ENCODE results near the gene NME4.
A peak's percentile ranks its signal among the peaks of the same experiment; 100 is the strongest.
"Not testable (repeated sequence)": the region's sequence is repeated elsewhere in the genome, so short reads cannot be mapped to it uniquely, and the experiment has no call there.

Gene NME4

DNA sequence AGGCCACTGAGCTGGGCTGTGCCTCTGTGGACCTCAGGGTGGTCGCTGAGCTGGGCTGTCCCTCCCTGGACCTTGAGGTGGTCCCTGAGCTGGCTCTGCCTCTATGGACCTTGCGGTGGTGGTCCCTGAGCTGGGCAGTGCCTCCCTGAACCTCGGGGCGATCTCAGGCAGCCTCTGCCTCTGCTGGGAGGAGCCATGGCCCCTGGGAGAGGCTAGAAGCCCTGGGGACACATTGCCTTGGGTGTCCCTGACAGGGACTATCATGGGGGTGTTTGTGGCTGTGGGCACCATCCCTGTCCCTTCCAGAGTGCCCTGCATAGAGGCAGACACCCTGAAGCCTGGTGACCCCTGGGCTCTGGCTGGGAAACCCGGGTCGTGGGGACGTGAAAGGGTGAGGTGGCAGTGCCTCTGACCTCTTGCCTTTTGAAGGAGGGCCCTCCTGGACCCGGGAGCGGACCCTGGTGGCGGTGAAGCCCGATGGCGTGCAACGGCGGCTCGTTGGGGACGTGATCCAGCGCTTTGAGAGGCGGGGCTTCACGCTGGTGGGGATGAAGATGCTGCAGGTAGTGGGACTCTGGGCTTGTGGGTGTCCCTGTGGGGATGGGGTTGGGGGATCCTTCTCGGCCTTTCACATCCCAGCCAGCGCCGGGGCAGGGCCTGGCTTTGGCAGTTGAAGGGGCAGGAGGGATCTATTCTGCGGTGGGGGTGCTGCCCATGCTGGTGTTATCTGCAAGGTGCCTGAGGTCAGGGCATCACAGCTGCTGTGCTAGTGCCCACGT lies 1.8 kb downstream of the NME4 start:
- no peak for DNase-seq (ENCODE audit: low read depth)

- DNase-seq (ENCODE audit: low read depth): no peak
These were observed 2.5 kb downstream of the NME4 start for GRCh38 chr16:399340-400019.

DNA sequence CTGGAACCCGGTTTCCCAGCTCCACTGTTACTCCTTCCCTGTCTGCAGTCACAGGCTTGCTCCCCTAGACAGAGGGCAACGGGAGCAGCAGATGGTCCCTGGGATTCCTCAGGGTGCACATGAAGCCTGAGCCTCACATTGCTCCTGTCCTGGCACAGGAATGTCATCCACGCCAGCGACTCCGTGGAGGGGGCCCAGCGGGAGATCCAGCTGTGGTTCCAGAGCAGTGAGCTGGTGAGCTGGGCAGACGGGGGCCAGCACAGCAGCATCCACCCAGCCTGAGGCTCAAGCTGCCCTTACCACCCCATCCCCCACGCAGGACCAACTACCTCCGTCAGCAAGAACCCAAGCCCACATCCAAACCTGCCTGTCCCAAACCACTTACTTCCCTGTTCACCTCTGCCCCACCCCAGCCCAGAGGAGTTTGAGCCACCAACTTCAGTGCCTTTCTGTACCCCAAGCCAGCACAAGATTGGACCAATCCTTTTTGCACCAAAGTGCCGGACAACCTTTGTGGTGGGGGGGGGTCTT lies 3.1 kb downstream of the NME4 start:
- no peak for DNase-seq (ENCODE audit: low read depth)

- no peak for DNase-seq (ENCODE audit: low read depth)
These were observed 4.7 kb downstream of the NME4 start, which contains the start of gene DECR2 for GRCh38 chr16:401468-402348. Gene DECR2, plus strand, starts transcription at chr16:401885. Its CDS starts 79 bp downstream, at chr16:401964.

- DNase-seq (ENCODE audit: low read depth): no peak
These were observed 8.0 kb downstream of the NME4 start for GRCh38 chr16:404971-405486.

DNA sequence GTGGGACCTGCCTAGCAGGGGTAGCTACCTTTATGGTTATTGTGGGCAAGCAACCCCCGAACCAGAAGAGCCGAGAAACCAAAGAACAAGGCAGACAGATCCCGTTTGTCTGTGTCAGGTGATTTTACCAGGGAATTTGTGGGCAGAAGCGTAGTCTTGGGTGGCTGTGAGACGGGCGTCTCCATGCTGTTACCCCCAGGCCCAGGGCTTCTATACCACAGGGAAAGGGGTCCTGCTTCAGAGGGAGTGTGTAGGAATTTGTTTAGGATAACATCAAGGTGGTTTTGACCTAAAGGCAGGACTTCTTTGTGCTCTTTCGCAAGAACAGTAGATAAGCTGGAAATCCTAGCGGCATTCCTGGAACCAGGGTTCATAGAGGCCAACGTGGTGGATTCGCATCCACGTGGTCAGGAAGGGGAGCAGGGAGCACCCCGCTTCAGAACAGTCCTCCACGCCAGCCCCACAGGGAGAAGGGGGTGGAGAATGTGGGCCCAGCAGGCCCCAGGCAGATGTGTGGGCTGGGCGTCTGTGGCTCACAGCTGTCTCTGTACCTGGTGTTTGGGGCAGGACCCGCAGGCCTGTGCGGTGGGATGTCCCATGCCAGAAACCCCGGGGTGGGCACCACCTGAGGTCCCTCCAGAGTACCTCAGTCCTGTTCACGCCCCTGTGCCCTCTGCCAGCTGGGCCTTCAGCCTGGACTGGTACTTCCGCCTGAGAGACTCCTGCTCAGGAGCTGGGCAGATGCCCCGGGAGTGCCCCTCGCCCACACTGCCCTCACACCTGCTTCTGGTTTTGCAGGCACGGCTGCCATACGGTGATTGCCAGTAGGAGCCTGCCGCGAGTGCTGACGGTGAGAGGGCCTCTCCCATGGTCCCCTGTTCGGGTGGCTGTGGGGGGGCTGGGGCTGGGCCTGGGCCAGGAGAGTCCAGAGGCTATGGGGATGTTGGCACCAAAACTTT lies 8.8 kb downstream of the NME4 start:
- DNase-seq (ENCODE audit: low read depth): no peak

- no peak for DNase-seq (ENCODE audit: low read depth)
These were observed 10.3 kb downstream of the NME4 start for GRCh38 chr16:407253-407652.

GRCh38 chr16:410516-411178 lies 13.6 kb downstream of the NME4 start:
- DNase-seq (ENCODE audit: low read depth): no peak

- no peak for DNase-seq (ENCODE audit: low read depth)
These were observed 14.7 kb downstream of the NME4 start for GRCh38 chr16:411576-412265.

DNA sequence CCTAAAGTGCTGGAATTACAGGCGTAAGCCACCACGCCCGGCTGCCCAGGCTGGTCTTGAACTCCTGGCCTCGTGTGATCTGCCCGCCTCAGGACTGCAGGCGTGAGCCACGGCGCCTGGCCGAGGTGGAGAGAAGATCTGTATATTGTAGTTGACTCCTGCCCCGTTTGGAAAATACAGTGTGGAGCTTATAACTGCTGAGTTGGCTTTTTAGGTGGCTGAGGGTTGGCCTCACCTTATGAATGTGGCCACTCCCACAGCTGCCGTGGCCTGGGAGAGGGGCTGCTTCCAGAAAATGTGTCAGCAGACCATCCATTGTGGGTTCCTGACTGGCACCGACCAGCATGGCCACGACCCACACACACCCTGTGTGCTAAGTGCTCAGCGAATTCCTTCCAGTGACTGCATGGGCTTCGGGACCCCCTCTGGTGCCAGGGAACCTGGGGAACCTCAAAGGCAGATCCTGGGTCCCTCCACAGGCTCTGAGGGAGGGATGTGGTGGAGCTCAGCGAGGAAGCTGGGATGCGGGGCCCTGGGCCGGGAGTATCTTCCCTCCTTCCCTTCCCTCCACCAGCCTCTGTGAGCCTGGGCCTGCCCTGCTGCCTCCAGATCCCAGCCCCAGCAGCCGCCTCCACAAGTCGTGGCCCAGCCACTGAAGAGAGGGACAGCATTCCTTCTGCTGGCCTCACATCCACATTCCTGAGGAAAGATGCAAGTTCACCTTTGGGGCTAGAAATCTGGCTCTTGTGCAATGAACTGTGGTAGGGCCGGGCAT lies 17.6 kb downstream of the NME4 start:
- DNase-seq (ENCODE audit: low read depth): no peak

DNA sequence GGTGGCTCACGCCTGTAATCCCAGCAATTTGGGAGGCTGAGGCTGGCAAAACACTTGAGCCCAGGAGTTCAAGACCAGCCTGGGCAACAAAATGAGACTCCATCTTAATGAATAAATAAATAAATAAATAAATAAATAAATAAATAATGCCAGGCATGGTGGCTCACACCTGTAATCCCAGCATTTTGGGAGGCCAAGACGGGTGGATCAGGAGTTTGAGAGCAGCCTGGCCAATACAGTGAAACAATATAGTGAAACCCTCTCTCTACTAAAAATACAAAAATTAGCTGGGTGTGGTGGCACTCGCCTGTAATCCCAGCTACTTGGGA lies 18.1 kb downstream of the NME4 start:
- DNase-seq (ENCODE audit: low read depth): not testable (repeated sequence)

- DNase-seq (ENCODE audit: low read depth): not testable (repeated sequence)
These were observed 25.2 kb downstream of the NME4 start for GRCh38 chr16:422179-422578.

DNA sequence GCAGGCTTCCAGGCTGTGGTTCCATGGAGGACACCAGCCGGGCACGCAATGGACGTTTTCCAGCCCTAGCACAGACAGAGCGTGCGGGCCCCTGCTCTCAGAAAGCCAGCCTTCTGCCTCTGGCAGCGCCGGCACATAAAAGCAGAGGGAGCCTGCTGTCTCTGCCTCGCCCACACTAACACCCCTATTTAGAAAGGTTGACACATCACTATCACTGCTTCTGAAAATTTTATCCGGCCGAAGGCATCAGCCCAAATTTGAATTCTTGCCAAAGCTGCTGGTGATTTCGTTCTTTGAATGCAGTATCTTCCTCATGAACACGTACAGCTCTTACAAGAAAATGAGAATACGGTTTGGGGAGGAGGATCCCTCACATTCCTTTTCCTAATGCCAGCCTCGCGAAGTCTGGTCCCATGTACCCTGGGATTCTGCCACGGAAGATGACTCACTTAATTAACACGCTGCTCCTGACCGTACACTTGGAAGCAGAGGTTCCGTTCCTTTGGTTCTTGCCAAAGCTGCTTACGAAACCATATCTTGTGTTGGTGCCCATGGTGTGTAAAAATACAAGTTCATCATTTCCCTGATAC lies 27.1 kb downstream of the NME4 start:
- peak; percentile 98 for DNase-seq (ENCODE audit: low read depth)

- DNase-seq (ENCODE audit: low read depth): no peak
These were observed 27.7 kb downstream of the NME4 start for GRCh38 chr16:424623-425081.

- DNase-seq (ENCODE audit: low read depth): peak; percentile 20
These were observed 28.2 kb downstream of the NME4 start, which contains the start of gene RAB11FIP3 for GRCh38 chr16:425082-425718. Gene RAB11FIP3, plus strand, starts transcription at chr16:425649. Its CDS starts 358 bp downstream, at chr16:426007.

DNA sequence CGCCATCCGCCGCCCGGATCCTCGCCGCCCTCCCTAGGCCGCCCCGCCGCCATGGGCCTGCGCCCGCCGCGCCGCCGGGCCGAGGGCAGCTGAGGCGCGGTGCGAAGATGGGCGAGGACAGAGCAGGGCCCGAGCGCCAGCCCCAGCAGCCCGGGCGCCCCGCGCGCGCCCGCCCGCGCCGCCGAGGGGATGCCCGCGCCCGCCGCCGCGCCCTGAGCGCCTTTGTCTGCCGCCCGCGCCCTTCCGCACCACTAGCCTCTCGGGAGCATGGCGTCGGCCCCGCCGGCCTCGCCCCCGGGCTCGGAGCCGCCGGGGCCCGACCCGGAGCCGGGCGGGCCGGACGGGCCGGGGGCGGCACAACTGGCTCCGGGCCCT lies 28.7 kb downstream of the NME4 start:
- DNase-seq (ENCODE audit: low read depth): no peak

- DNase-seq (ENCODE audit: low read depth): no peak
These were observed 29.3 kb downstream of the NME4 start for GRCh38 chr16:426115-426905.
